Nephron progenitor cell (in vitro differentiated cells): ENCODE measurements around the gene BID.
A peak's percentile ranks its signal among the peaks of the same experiment; 100 is the strongest.

Source experiments
- DNase-seq: peaks from one replicate; pipeline ENCODE4 v3.0.0; 2021
- H3K27ac Mint-ChIP-seq: 2 replicates; pipeline ENCODE4 v1.8.0; 2021; ENCODE audit warnings: mild to moderate bottlenecking, moderate library complexity, mixed read lengths
- H3K27me3 Mint-ChIP-seq: 2 replicates; pipeline ENCODE4 v1.8.0; 2021; ENCODE audit warnings: mild to moderate bottlenecking, low read depth, mixed read lengths; ENCODE audit not compliant: poor library complexity
- H3K36me3 Mint-ChIP-seq: 2 replicates; pipeline ENCODE4 v1.8.0; 2021; ENCODE audit warnings: low read depth, mixed read lengths
- H3K4me1 Mint-ChIP-seq: 2 replicates; pipeline ENCODE4 v1.8.0; 2021; ENCODE audit warnings: mixed read lengths
- H3K4me3 Mint-ChIP-seq: 2 replicates; pipeline ENCODE4 v1.8.0; 2021; ENCODE audit warnings: mild to moderate bottlenecking, moderate library complexity, mixed read lengths
- H3K9me3 Mint-ChIP-seq: 2 replicates; pipeline ENCODE4 v1.8.0; 2021; ENCODE audit warnings: mild to moderate bottlenecking, moderate library complexity, mixed read lengths
- TF ChIP-seq, protein P1 (sequence below): fragments of 200-600 bp; sonication (generic); IDR thresholded peaks from 2 replicates; pipeline ENCODE4 v1.5.0; 2021; ENCODE audit warnings: antibody characterized with exemption

BID gene

DNA sequence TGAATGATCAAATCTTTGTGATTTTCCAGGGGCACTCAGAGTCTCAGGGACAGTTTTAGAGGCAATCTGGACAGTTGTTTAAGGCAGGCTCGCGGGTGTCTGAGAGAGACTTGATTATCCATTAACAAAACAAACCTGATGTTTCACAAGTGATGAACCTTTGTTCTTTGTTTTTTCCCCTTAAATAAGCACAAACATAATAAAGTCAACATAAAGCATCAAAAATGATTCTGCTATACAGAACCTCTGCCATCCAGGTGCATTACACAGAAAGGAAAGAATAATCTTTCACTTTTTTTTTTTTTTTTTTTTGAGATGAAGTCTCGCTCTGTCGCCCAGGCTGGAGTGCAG is 13.2 kb downstream of the BID start:
- no peak for DNase-seq
- TF ChIP-seq, protein P1, sequence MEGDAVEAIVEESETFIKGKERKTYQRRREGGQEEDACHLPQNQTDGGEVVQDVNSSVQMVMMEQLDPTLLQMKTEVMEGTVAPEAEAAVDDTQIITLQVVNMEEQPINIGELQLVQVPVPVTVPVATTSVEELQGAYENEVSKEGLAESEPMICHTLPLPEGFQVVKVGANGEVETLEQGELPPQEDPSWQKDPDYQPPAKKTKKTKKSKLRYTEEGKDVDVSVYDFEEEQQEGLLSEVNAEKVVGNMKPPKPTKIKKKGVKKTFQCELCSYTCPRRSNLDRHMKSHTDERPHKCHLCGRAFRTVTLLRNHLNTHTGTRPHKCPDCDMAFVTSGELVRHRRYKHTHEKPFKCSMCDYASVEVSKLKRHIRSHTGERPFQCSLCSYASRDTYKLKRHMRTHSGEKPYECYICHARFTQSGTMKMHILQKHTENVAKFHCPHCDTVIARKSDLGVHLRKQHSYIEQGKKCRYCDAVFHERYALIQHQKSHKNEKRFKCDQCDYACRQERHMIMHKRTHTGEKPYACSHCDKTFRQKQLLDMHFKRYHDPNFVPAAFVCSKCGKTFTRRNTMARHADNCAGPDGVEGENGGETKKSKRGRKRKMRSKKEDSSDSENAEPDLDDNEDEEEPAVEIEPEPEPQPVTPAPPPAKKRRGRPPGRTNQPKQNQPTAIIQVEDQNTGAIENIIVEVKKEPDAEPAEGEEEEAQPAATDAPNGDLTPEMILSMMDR: no peak
- Mint-ChIP-seq H3K27ac (peak overlapping the region; percentile 42), H3K9me3 (peaks cover 4% of the 10 kb centered on the region), H3K36me3 (peaks cover 5% of the 10 kb centered on the region), H3K4me3 (no peak overlapping the region), H3K27me3 (peaks cover 5% of the 10 kb centered on the region), H3K4me1 (peaks cover 18% of the 10 kb centered on the region)

DNA sequence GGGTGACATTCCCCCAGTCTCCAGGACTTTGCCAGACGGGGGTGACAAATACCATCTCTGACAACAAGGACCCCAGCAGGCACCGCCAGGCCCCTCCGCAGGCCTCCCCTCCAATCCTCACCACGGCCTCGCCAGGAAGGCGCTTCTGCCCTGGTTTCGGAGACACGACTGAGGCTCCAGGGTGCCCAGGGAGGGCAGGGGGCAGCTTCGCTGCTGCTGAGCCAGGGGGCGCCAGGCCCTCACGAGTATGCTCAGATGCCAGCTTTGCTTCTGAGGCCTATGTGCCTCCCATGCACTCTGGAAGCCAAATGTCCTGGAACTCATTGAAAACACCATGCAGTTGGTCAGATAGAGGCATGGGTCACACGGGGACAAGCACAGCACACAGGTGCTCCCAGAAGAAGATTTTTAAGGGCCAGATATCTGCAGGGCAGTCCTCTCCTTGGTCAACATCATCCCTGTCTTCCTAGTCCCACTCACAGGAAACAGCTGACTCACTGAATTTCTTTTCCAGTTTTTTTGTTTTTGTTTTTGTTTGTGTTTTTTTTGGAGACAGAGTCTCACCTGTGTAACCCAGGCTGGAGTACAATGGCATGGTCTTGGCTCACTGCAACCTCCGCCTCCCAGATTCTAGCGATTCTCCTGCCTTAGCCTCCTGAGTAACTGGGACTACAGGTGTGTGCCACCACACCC is 19.9 kb downstream of the BID start:
- H3K9me3 Mint-ChIP-seq: peaks cover 4% of the 10 kb centered on the region
- no peaks in the 10 kb centered on the region for H3K27me3 Mint-ChIP-seq
- no peak overlapping the region for H3K27ac Mint-ChIP-seq
- H3K4me3 Mint-ChIP-seq: no peak overlapping the region
- DNase-seq: no peak
- peaks cover 9% of the 10 kb centered on the region for H3K36me3 Mint-ChIP-seq
- H3K4me1 Mint-ChIP-seq: no peaks in the 10 kb centered on the region
- TF ChIP-seq, protein P1: no peak

DNA sequence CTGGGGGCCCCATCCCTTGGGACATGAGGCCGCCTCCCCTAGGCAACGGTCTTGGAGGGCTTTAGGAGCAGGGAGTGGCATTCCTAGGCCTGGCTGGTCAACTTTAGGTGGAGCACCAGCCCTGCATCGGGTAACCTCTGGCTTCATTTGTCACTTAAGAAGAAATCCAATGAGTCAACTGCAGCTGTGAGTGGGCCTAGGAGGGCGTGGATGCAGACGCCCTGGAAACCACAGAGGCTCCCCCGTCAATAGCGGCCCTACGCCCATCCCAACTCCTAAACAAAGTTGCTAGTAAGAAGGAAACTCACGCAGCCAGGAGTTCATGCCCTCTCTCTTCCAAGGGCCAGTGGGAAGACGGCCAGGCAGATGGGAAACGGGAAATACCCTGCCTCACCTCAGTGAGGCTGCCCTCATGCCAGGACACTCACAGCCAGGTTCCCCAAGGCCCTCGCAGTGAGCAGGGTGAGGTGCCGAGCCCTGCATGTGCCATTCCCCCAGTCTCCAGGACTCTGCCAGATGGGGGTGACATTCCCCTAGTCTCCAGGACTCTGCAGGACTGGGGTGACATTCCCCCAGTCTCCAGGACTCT is 20.8 kb downstream of the BID start:
- Mint-ChIP-seq H3K27ac (no peak overlapping the region), H3K27me3 (no peaks in the 10 kb centered on the region), H3K4me1 (no peaks in the 10 kb centered on the region), H3K36me3 (peaks cover 8% of the 10 kb centered on the region), H3K9me3 (peaks cover 2% of the 10 kb centered on the region), H3K4me3 (no peak overlapping the region)
- no peak for DNase-seq
- TF ChIP-seq, protein P1: no peak

DNA sequence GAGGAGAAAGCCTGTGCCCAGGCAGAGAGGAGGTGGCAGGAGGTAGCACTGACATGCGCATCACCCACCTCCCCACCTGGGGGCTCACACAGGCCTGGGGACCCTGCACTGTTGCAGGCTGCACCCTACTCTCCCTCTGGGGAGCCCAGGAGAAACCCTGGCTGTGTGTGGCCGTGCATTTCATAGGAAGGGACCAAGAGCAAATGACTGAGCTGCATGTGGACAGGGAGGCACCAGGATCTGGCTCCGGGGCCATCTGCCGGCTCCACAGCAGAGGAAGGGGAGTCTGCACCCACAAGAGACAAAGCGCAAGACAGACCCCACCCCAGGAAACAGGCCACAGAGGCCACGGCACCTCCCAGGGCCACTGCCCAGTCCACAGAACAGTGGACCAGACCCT is 22.7 kb downstream of the BID start:
- Mint-ChIP-seq H3K4me1 (no peaks in the 10 kb centered on the region), H3K9me3 (no peaks in the 10 kb centered on the region), H3K36me3 (peaks cover 12% of the 10 kb centered on the region), H3K27me3 (no peaks in the 10 kb centered on the region), H3K27ac (no peak overlapping the region), H3K4me3 (no peak overlapping the region)
- TF ChIP-seq, protein P1: no peak
- DNase-seq: no peak

DNA sequence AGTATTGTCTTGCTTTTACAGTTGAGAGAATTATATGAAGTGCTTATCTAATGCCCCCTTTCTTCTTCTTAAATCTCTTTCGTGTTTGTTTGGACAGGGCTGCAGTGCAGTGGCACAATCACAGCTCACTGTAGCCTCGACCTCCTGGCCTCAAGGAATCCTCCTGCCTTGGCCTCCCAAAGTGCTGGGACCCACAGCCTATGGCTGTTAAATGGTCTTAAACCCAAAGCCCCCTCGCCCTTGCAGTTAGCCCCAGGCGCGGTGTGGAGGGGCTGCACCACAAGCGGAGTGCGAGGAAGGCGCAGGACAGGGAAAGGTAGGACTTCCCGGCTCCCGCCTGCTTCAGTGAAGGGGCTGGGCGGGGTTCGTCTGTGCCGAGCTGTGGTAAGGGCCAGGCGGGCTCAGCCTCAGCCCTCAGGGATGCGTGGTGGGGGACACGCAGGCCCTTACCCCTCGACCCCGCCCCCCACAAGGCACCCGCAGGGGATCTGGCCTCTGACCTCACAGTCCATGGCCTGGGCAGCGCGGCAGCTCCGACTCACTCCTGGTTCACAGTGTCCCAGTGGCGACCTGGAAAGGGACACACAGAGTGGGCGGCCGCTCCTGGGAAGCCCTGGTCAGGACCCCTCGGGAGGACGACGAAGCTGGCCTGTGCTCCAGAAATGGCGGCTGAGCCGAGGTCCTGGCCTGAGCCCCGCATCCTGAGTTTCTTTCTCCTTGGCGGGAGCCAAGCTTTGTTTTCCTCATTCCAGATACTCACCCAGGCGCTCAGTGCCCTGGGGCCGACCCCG is 24.5 kb downstream of the BID start:
- Mint-ChIP-seq H3K27me3 (peaks cover 2% of the 10 kb centered on the region), H3K27ac (peak overlapping the region; percentile 65), H3K9me3 (no peaks in the 10 kb centered on the region), H3K4me3 (no peak overlapping the region), H3K36me3 (peaks cover 16% of the 10 kb centered on the region), H3K4me1 (peaks cover under 1% of the 10 kb centered on the region)
- TF ChIP-seq, protein P1: no peak
- DNase-seq: no peak
